Activated naive CD4-positive, alpha-beta T cell treated with anti-CD3 and anti-CD28 coated beads for 36 hours (primary cell): ENCODE data around the gene B9D1. TPM values are rescaled to one million over a fixed set of nuclear protein-coding genes. Genes with fewer than 3 reads are reported as not detected.

ENCODE experiments used
- CTCF ChIA-PET: fragments of 350-600 bp; sonication (Branson Sonifier 250); formaldehyde crosslinking; loops from one replicate; lab custom pipeline; 2021; ENCODE audit warnings: antibody characterized with exemption; lab: Charles Lee
- DNase-seq: peaks from one replicate; pipeline ENCODE4 v3.0.0-alpha.2; 2020
- H3K27ac Mint-ChIP-seq: one replicate; pipeline ENCODE4 v1.8.0; 2021; ENCODE audit warnings: mild to moderate bottlenecking, mixed read lengths
- H3K27me3 Mint-ChIP-seq: one replicate; pipeline ENCODE4 v1.8.0; 2021; ENCODE audit warnings: low read depth, mixed read lengths
- H3K36me3 Mint-ChIP-seq: one replicate; pipeline ENCODE4 v1.8.0; 2021; ENCODE audit warnings: low read depth, mixed read lengths
- H3K4me1 Mint-ChIP-seq: one replicate; pipeline ENCODE4 v1.8.0; 2021; ENCODE audit warnings: low read depth, mixed read lengths
- H3K4me3 Mint-ChIP-seq: one replicate; pipeline ENCODE4 v1.8.0; 2021; ENCODE audit warnings: mild to moderate bottlenecking, moderate library complexity, mixed read lengths
- H3K9me3 Mint-ChIP-seq: one replicate; pipeline ENCODE4 v1.8.0; 2021; ENCODE audit warnings: mixed read lengths
- intact Hi-C: fragments of 100-400 bp; cut with micrococcal nuclease; formaldehyde crosslinking; loops from one replicate; pipeline ENCODE4 v1.15.1; 2023
- total RNA-seq, 2 experiments: library from RNA; stranded (reverse); gene quantifications; one replicate each; pipeline ENCODE4 v1.2.3, GENCODE V29; 2021

The B9D1 gene
- total RNA-seq, 2 experiments from 2014 or later, result 8.7 TPM

DNA sequence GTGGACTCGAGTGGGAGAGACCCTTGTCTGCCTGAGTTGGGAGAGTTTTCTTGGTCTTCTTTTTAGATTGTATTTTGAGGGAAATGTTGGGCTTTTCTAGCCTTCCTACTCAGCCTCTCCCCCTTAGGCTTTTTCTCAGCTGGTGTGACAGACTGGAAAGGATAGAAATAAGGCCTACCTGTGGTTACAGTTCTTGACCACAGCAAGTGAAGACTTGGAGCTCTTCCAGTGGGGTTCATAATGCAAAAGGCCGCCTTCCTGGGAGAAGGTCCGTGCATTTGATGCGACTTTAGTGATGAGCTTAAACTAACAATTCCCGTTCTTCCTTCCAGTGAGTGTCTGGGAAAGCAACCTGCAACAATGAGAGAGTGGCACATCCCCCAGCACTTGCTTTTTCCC lies 56.8 kb downstream of the B9D1 start:
- CTCF ChIA-PET, result interaction anchor here (0.9 to 1.0 kb wide), 2 partner anchors 32 to 57 kb away, joined by 3 to 4 read pairs; partner anchors contain the start of gene B9D1
- H3K4me1 Mint-ChIP-seq, result peaks cover 23% of the 10 kb centered on the region
- peaks cover 43% of the 10 kb centered on the region for H3K27me3 Mint-ChIP-seq
- H3K36me3 Mint-ChIP-seq, result no peaks in the 10 kb centered on the region
- H3K4me3 Mint-ChIP-seq, result no peak overlapping the region
- no peaks in the 10 kb centered on the region for H3K9me3 Mint-ChIP-seq
- intact Hi-C loops, result loop anchor here (1.0 to 5.0 kb wide), 2 partner anchors 21 to 33 kb away; no protein-coding TSS in a partner anchor
- DNase-seq, result no peak
- H3K27ac Mint-ChIP-seq, result no peak overlapping the region

DNA sequence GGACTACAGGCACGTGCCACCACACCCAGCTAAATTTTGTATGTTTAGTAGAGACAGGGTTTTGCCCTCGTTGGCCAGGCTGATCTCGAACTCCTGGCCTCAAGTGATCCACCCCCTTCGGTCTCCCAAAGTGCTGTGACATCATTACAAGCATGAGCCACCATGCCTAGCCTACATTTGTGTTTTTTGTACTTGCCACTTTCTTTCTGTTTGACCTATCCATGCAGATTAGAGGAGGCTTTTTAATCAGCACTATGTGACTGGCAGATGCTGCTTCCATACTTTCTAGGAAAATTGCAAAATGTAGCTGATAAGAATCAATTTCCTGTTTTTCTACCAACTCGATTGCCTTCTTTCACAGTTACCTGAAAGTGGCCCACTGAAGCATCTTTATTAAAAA lies 57.3 kb downstream of the B9D1 start:
- H3K27ac Mint-ChIP-seq, result no peak overlapping the region
- intact Hi-C loops, result loop anchor here (5.0 kb wide), 1 partner anchor 33 kb away; no protein-coding TSS in a partner anchor

DNA sequence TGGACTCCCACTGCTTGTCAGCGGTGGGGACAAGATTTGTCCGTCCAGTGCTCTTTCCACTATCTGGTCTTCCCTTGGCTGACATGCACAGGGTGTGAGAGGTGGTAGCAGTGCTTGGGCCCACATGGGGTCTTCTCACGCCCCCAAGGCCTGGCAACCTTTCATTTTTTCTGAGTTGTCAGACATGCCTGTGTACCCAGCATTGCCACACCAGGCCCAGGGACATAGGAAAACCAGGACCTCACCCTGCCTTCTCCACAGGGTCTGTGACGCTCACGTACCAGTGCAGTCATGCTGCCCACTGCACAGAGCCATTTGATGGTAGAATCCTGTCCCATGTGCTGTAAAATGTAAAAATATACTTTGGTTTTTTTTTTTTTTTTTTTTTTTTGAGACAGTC lies 57.8 kb downstream of the B9D1 start:
- CTCF ChIA-PET, result no interaction called here
- no peaks in the 10 kb centered on the region for H3K9me3 Mint-ChIP-seq
- peaks cover 38% of the 10 kb centered on the region for H3K27me3 Mint-ChIP-seq
- H3K4me3 Mint-ChIP-seq, result no peak overlapping the region
- peaks cover 23% of the 10 kb centered on the region for H3K4me1 Mint-ChIP-seq
- intact Hi-C loops, result loop anchor here (5.0 kb wide), 1 partner anchor 32 kb away; no protein-coding TSS in a partner anchor
- no peak for DNase-seq
- no peaks in the 10 kb centered on the region for H3K36me3 Mint-ChIP-seq
- H3K27ac Mint-ChIP-seq, result no peak overlapping the region

More for the DNA sequence above, 57.3 kb downstream of the B9D1 start:
- H3K4me3 Mint-ChIP-seq, result no peak overlapping the region
- no peaks in the 10 kb centered on the region for H3K9me3 Mint-ChIP-seq
- CTCF ChIA-PET, result no interaction called here
- peaks cover 23% of the 10 kb centered on the region for H3K4me1 Mint-ChIP-seq
- DNase-seq, result no peak
- H3K36me3 Mint-ChIP-seq, result no peaks in the 10 kb centered on the region
- peaks cover 43% of the 10 kb centered on the region for H3K27me3 Mint-ChIP-seq

GRCh38 chr17:19304209-19304608 lies 58.3 kb downstream of the B9D1 start:
- no peaks in the 10 kb centered on the region for H3K9me3 Mint-ChIP-seq
- H3K4me1 Mint-ChIP-seq, result peaks cover 23% of the 10 kb centered on the region
- CTCF ChIA-PET, result no interaction called here
- no peak overlapping the region for H3K4me3 Mint-ChIP-seq
- H3K27me3 Mint-ChIP-seq, result peaks cover 32% of the 10 kb centered on the region
- H3K36me3 Mint-ChIP-seq, result no peaks in the 10 kb centered on the region
- DNase-seq, result no peak
- intact Hi-C loops, result no loop called here
- H3K27ac Mint-ChIP-seq, result no peak overlapping the region

DNA sequence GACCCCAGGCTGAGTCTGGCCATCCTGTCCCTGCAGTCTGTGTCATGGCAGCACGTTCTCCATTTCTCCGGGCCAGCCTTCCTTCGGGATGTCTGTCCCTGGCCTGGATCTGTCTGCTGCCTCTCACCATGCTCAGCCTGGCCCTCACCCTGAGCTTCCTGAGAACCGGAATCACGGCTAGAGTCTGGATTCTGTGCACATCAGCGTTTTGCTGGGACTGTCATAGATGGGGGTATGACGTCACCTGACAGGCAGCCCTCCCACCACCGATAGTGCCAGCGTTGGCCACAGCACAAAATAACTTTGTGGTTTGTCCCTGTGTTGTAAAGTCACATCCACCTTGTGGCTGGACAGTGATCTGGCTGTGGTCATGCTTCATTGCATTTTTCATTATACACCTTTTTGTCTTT lies 59.2 kb downstream of the B9D1 start:
- Mint-ChIP-seq H3K27me3 (peaks cover 25% of the 10 kb centered on the region), H3K4me1 (peaks cover 23% of the 10 kb centered on the region), H3K36me3 (no peaks in the 10 kb centered on the region), H3K9me3 (no peaks in the 10 kb centered on the region), H3K4me3 (no peak overlapping the region), H3K27ac (no peak overlapping the region)
- CTCF ChIA-PET, result no interaction called here
- no peak for DNase-seq
- intact Hi-C loops, result no loop called here

DNA sequence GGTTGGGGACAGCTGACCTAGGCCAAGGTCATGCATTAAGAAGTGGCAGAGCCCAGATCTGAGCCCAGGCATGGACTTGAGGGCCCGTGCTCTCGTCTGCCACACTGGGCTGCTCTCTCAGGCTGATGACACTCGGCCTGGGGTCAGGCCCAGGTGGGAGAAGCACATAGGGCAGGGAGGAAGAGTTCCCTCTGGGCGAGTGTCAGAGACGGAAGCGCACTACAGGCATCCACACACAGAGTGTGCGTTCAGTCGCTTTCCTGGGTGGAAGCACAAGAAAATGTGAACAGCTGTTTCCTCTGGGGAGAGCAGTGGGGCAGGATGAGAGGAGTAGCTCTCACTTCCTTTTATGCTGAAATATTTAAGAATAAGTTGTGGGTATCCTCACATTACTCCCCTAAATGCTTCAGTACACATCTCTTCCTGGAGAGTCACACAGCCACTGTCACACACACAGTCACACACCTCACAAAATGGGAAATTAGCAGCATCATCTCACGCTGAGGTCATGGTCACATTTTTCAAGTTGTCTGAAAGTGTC lies 59.7 kb downstream of the B9D1 start:
- H3K36me3 Mint-ChIP-seq, result no peaks in the 10 kb centered on the region
- peaks cover 23% of the 10 kb centered on the region for H3K27me3 Mint-ChIP-seq
- DNase-seq, result no peak
- H3K27ac Mint-ChIP-seq, result no peak overlapping the region
- H3K4me1 Mint-ChIP-seq, result peaks cover 23% of the 10 kb centered on the region
- intact Hi-C loops, result no loop called here
- CTCF ChIA-PET, result no interaction called here
- no peak overlapping the region for H3K4me3 Mint-ChIP-seq
- no peaks in the 10 kb centered on the region for H3K9me3 Mint-ChIP-seq

- H3K9me3 Mint-ChIP-seq, result no peaks in the 10 kb centered on the region
- H3K4me3 Mint-ChIP-seq, result no peak overlapping the region
- H3K36me3 Mint-ChIP-seq, result no peaks in the 10 kb centered on the region
- H3K27me3 Mint-ChIP-seq, result peaks cover 17% of the 10 kb centered on the region
- H3K27ac Mint-ChIP-seq, result no peak overlapping the region
- CTCF ChIA-PET, result no interaction called here
- H3K4me1 Mint-ChIP-seq, result peaks cover 20% of the 10 kb centered on the region
- DNase-seq, result no peak
- intact Hi-C loops, result no loop called here
Observed at GRCh38 chr17:19301973-19302372, 60.5 kb downstream of the B9D1 start.

GRCh38 chr17:19301274-19301951 lies 61.1 kb downstream of the B9D1 start:
- H3K9me3 Mint-ChIP-seq, result no peaks in the 10 kb centered on the region
- peaks cover 14% of the 10 kb centered on the region for H3K4me1 Mint-ChIP-seq
- intact Hi-C loops, result no loop called here
- H3K27me3 Mint-ChIP-seq, result peaks cover 17% of the 10 kb centered on the region
- no peak for DNase-seq
- CTCF ChIA-PET, result no interaction called here
- no peak overlapping the region for H3K27ac Mint-ChIP-seq
- no peak overlapping the region for H3K4me3 Mint-ChIP-seq
- H3K36me3 Mint-ChIP-seq, result no peaks in the 10 kb centered on the region

GRCh38 chr17:19299866-19300265 lies 62.7 kb downstream of the B9D1 start:
- no peaks in the 10 kb centered on the region for H3K9me3 Mint-ChIP-seq
- intact Hi-C loops, result no loop called here
- no peak overlapping the region for H3K4me3 Mint-ChIP-seq
- H3K27me3 Mint-ChIP-seq, result peaks cover 5% of the 10 kb centered on the region
- CTCF ChIA-PET, result interaction anchor here (0.6 kb wide), 1 partner anchor 146 kb away, joined by 3 read pairs; no protein-coding TSS in a partner anchor
- H3K36me3 Mint-ChIP-seq, result no peaks in the 10 kb centered on the region
- no peak for DNase-seq
- H3K27ac Mint-ChIP-seq, result no peak overlapping the region
- H3K4me1 Mint-ChIP-seq, result no peaks in the 10 kb centered on the region

- no peak overlapping the region for H3K27ac Mint-ChIP-seq
- no peaks in the 10 kb centered on the region for H3K9me3 Mint-ChIP-seq
- no peak for DNase-seq
- no peaks in the 10 kb centered on the region for H3K36me3 Mint-ChIP-seq
- H3K4me3 Mint-ChIP-seq, result no peak overlapping the region
- CTCF ChIA-PET, result no interaction called here
- H3K4me1 Mint-ChIP-seq, result no peaks in the 10 kb centered on the region
- intact Hi-C loops, result no loop called here
- H3K27me3 Mint-ChIP-seq, result peaks cover 5% of the 10 kb centered on the region
Observed at GRCh38 chr17:19299214-19299747, 63.2 kb downstream of the B9D1 start.

DNA sequence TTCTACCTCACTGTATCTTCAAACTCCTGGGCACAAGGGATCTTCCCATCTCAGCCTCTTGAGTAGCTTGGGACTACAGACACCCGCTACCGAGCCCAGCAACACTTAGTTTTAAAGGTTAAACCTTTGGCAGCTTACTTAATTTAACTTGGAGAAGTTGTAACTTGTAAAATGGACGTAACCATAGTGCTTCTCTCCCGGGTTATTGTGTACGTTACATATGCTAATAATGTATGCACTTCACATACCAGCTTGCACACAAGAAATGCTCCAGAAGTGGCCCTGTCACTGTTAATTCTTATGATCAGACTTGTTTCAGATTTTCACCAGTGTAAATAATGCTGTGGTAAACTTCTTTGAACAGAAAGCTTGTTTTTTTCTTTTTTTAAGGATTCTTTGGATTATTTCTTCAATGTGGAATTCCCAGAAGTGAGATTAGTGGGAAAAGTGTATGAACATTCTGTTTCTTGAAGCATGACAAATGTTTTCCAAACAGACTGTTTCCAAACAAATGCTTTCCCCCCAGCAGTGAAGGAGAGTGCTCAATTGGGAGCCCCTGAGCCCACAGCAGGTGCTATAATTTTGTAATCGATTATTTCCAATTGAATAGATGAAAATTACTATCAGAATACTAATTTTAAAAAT lies 63.8 kb downstream of the B9D1 start:
- Mint-ChIP-seq H3K9me3 (no peaks in the 10 kb centered on the region), H3K4me3 (no peak overlapping the region), H3K27ac (no peak overlapping the region), H3K27me3 (peaks cover 5% of the 10 kb centered on the region), H3K4me1 (no peaks in the 10 kb centered on the region), H3K36me3 (no peaks in the 10 kb centered on the region)
- no peak for DNase-seq
- intact Hi-C loops, result no loop called here
- CTCF ChIA-PET, result no interaction called here

GRCh38 chr17:19296786-19297778 lies 65.4 kb downstream of the B9D1 start:
- peaks cover 3% of the 10 kb centered on the region for H3K27me3 Mint-ChIP-seq
- CTCF ChIA-PET, result no interaction called here
- intact Hi-C loops, result no loop called here

More at GRCh38 chr17:19296786-19297778, 65.4 kb downstream of the B9D1 start:
- Mint-ChIP-seq H3K36me3 (no peaks in the 10 kb centered on the region), H3K27ac (no peak overlapping the region), H3K4me3 (no peak overlapping the region), H3K9me3 (no peaks in the 10 kb centered on the region), H3K4me1 (no peaks in the 10 kb centered on the region)
- no peak for DNase-seq
